GM23338 (cell line): ENCODE data around the gene ABCA13. TPM values are rescaled to one million over a fixed set of nuclear protein-coding genes. Genes with fewer than 3 reads are reported as not detected.

Experiments used
- CREB1 ChIP-seq: fragments of 250-450 bp; sonication (Bioruptor Pico); IDR thresholded peaks from 2 replicates; pipeline ENCODE4 v1.5.0; 2020; ENCODE audit warnings: low read depth, mild to moderate bottlenecking, moderate library complexity
- EZH2 ChIP-seq: fragments of 200-600 bp; sonication (generic); IDR thresholded peaks from one replicate; pipeline ENCODE4 v1.8.0; 2017; ENCODE audit warnings: antibody characterized with exemption, mild to moderate bottlenecking, low read depth; ENCODE audit not compliant: unreplicated experiment
- JUNB ChIP-seq: IDR thresholded peaks from one replicate; pipeline ENCODE4 v1.6.1; 2016; ENCODE audit warnings: antibody characterized with exemption; ENCODE audit not compliant: unreplicated experiment
- NANOG ChIP-seq: IDR thresholded peaks from 2 replicates; pipeline ENCODE4 v1.6.1; 2016; ENCODE audit warnings: antibody characterized with exemption, borderline replicate concordance
- REST ChIP-seq: IDR thresholded peaks from one replicate; pipeline ENCODE4 v1.6.1; 2018; ENCODE audit warnings: antibody characterized with exemption; ENCODE audit not compliant: unreplicated experiment
- STAT1 ChIP-seq: IDR thresholded peaks from one replicate; pipeline ENCODE4 v1.6.1; 2016; ENCODE audit warnings: antibody characterized with exemption; ENCODE audit not compliant: unreplicated experiment
- ZNF331 ChIP-seq: fragments of 250-450 bp; sonication (Bioruptor Pico); IDR thresholded peaks from 2 replicates; pipeline ENCODE4 v1.5.0; 2020; ENCODE audit warnings: low read depth, mild to moderate bottlenecking, moderate library complexity
- ZNF462 ChIP-seq: fragments of 250-450 bp; sonication (Bioruptor Pico); IDR thresholded peaks from 2 replicates; pipeline ENCODE4 v1.5.0; 2020; ENCODE audit warnings: mild to moderate bottlenecking, moderate library complexity
- polyA plus RNA-seq: library from polyadenylated mRNA; unstranded; fragments of >200 nt; fragmentation: Nextera tagmentation; extraction: Ambion mirVana; gene quantifications from 2 replicates; pipeline ENCODE4 v1.2.1, GENCODE V29; 2016
- total RNA-seq: library from RNA; depleted of rRNA; stranded (reverse); fragments of >200 nt; shearing (Covaris generic); gene quantifications from 2 replicates; pipeline ENCODE4 v1.2.3, GENCODE V29; 2014

ABCA13 gene
- total and polyA plus RNA-seq, 2 experiments from 2014 or later = 0.21 TPM; not detected in 1

- TF ChIP-seq ZNF462 = no peak
- TF ChIP-seq REST = no peak
- TF ChIP-seq STAT1 = no peak
- no peak for TF ChIP-seq ZNF331 (CRISPR knock-in tag)
- no peak for TF ChIP-seq EZH2
- no peak for TF ChIP-seq CREB1 (CRISPR knock-in tag)
- TF ChIP-seq NANOG = no peak
- no peak for TF ChIP-seq JUNB
These were observed 80.5 kb downstream of the ABCA13 start (continued) for GRCh38 chr7:48251766-48252165.
